ENCODE measurements around the gene HNRNPL. TPM values are rescaled to one million over a fixed set of nuclear protein-coding genes. Genes with fewer than 3 reads are reported as not detected.

Gene HNRNPL
- total and polyA plus RNA-seq, 10 of the 15 experiments (the other 5 are each of a cell fraction or from before 2014, with no cell fraction given): 32.5 to 512 (median 306) TPM

DNA sequence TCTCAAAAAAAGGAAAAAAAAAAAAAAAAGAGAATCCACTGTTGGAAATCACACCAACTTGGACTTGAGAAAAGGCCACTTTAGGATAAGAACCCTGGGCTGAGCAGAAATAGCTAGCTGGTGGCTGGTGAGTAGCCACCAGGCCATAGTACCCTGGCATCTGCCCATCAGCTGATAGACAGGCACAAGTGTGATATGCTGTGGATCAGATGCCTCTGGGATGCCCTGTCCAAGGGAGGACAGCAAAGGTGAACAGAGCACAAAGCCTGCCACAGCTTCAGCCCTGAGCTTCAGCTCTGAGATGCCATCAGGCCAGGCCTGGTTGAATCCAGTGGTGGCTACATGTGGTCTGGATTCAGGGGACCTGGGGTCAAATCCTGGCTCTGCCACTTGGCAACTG, 40.9 kb upstream of the HNRNPL start (continued):
- TF ChIP-seq, protein P1, sequence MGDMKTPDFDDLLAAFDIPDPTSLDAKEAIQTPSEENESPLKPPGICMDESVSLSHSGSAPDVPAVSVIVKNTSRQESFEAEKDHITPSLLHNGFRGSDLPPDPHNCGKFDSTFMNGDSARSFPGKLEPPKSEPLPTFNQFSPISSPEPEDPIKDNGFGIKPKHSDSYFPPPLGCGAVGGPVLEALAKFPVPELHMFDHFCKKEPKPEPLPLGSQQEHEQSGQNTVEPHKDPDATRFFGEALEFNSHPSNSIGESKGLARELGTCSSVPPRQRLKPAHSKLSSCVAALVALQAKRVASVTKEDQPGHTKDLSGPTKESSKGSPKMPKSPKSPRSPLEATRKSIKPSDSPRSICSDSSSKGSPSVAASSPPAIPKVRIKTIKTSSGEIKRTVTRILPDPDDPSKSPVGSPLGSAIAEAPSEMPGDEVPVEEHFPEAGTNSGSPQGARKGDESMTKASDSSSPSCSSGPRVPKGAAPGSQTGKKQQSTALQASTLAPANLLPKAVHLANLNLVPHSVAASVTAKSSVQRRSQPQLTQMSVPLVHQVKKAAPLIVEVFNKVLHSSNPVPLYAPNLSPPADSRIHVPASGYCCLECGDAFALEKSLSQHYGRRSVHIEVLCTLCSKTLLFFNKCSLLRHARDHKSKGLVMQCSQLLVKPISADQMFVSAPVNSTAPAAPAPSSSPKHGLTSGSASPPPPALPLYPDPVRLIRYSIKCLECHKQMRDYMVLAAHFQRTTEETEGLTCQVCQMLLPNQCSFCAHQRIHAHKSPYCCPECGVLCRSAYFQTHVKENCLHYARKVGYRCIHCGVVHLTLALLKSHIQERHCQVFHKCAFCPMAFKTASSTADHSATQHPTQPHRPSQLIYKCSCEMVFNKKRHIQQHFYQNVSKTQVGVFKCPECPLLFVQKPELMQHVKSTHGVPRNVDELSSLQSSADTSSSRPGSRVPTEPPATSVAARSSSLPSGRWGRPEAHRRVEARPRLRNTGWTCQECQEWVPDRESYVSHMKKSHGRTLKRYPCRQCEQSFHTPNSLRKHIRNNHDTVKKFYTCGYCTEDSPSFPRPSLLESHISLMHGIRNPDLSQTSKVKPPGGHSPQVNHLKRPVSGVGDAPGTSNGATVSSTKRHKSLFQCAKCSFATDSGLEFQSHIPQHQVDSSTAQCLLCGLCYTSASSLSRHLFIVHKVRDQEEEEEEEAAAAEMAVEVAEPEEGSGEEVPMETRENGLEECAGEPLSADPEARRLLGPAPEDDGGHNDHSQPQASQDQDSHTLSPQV (IDR thresholded peaks at IDR 0.05): no peak
- TF ChIP-seq MYB (IDR thresholded peaks at IDR 0.05; ENCODE audit: borderline replicate concordance, low read depth, low read length) (no peak), ZNF207 (IDR thresholded peaks at IDR 0.05; ENCODE audit: borderline replicate concordance) (no peak), WRNIP1 (IDR thresholded peaks at IDR 0.05; ENCODE audit: borderline replicate concordance, low read depth, low read length) (no peak), HDAC2 (IDR thresholded peaks at IDR 0.05) (no peak), NFYB (IDR thresholded peaks at IDR 0.05; ENCODE audit: insufficient read depth, low read depth, low read length) (no peak), ETV6 (conservative IDR thresholded peaks at IDR 0.05 in 1 of 2, IDR thresholded peaks at IDR 0.05 in 1 of 2; ENCODE audit: borderline replicate concordance in 1 of 2, low read depth in 1 of 2) (no peak), BRCA1 (IDR thresholded peaks at IDR 0.05; ENCODE audit: low read depth, low read length) (no peak)
- TF ChIP-seq, protein P2, sequence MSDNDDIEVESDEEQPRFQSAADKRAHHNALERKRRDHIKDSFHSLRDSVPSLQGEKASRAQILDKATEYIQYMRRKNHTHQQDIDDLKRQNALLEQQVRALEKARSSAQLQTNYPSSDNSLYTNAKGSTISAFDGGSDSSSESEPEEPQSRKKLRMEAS (IDR thresholded peaks at IDR 0.05; ENCODE audit: low read depth, low read length): no peak
- TF ChIP-seq, protein P3, sequence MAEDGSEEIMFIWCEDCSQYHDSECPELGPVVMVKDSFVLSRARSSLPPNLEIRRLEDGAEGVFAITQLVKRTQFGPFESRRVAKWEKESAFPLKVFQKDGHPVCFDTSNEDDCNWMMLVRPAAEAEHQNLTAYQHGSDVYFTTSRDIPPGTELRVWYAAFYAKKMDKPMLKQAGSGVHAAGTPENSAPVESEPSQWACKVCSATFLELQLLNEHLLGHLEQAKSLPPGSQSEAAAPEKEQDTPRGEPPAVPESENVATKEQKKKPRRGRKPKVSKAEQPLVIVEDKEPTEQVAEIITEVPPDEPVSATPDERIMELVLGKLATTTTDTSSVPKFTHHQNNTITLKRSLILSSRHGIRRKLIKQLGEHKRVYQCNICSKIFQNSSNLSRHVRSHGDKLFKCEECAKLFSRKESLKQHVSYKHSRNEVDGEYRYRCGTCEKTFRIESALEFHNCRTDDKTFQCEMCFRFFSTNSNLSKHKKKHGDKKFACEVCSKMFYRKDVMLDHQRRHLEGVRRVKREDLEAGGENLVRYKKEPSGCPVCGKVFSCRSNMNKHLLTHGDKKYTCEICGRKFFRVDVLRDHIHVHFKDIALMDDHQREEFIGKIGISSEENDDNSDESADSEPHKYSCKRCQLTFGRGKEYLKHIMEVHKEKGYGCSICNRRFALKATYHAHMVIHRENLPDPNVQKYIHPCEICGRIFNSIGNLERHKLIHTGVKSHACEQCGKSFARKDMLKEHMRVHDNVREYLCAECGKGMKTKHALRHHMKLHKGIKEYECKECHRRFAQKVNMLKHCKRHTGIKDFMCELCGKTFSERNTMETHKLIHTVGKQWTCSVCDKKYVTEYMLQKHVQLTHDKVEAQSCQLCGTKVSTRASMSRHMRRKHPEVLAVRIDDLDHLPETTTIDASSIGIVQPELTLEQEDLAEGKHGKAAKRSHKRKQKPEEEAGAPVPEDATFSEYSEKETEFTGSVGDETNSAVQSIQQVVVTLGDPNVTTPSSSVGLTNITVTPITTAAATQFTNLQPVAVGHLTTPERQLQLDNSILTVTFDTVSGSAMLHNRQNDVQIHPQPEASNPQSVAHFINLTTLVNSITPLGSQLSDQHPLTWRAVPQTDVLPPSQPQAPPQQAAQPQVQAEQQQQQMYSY (CRISPR knock-in tag; IDR thresholded peaks at IDR 0.05): no peak
- TF ChIP-seq, protein P4, sequence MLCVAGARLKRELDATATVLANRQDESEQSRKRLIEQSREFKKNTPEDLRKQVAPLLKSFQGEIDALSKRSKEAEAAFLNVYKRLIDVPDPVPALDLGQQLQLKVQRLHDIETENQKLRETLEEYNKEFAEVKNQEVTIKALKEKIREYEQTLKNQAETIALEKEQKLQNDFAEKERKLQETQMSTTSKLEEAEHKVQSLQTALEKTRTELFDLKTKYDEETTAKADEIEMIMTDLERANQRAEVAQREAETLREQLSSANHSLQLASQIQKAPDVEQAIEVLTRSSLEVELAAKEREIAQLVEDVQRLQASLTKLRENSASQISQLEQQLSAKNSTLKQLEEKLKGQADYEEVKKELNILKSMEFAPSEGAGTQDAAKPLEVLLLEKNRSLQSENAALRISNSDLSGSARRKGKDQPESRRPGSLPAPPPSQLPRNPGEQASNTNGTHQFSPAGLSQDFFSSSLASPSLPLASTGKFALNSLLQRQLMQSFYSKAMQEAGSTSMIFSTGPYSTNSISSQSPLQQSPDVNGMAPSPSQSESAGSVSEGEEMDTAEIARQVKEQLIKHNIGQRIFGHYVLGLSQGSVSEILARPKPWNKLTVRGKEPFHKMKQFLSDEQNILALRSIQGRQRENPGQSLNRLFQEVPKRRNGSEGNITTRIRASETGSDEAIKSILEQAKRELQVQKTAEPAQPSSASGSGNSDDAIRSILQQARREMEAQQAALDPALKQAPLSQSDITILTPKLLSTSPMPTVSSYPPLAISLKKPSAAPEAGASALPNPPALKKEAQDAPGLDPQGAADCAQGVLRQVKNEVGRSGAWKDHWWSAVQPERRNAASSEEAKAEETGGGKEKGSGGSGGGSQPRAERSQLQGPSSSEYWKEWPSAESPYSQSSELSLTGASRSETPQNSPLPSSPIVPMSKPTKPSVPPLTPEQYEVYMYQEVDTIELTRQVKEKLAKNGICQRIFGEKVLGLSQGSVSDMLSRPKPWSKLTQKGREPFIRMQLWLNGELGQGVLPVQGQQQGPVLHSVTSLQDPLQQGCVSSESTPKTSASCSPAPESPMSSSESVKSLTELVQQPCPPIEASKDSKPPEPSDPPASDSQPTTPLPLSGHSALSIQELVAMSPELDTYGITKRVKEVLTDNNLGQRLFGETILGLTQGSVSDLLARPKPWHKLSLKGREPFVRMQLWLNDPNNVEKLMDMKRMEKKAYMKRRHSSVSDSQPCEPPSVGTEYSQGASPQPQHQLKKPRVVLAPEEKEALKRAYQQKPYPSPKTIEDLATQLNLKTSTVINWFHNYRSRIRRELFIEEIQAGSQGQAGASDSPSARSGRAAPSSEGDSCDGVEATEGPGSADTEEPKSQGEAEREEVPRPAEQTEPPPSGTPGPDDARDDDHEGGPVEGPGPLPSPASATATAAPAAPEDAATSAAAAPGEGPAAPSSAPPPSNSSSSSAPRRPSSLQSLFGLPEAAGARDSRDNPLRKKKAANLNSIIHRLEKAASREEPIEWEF (IDR thresholded peaks at IDR 0.05; ENCODE audit: insufficient replicate concordance, low read depth, low read length): no peak
